LNCAP (cell line): ENCODE results near the gene FAT1.

Experiments used
- CTCF ChIP-seq: fragments of 450-650 bp; IDR thresholded peaks from 2 replicates; pipeline ENCODE4 v1.5.1; 2017; ENCODE audit warnings: mild to moderate bottlenecking

FAT1 gene

DNA sequence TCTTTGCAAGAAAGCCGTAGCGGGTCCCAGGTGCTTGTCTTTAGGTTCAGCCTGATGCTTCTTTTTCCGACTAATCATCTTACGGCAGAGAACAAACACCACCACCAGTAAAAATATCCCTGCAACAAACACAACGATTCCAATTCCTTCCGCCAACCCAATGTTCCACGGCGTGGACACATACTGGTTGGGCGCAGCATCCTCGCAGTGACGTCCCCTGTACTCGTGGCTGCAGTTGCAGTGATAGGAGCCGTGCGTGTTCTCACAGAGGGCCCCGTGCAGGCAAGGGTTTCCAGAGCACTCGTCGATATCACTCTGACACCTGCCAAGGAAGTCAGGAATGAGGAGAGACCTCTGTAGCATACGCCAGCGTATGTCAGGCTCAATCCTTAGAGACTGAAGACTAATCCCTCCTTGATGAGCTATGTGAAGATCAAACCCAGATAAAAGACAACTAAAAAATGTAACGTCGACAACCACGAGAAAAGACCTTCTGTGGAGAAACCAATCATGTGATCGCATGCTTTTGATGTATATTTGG, 126.7 kb downstream of the FAT1 start:
- TF ChIP-seq CTCF = no peak

GRCh38 chr4:186596346-186596745, 127.3 kb downstream of the FAT1 start:
- no peak for TF ChIP-seq CTCF

DNA sequence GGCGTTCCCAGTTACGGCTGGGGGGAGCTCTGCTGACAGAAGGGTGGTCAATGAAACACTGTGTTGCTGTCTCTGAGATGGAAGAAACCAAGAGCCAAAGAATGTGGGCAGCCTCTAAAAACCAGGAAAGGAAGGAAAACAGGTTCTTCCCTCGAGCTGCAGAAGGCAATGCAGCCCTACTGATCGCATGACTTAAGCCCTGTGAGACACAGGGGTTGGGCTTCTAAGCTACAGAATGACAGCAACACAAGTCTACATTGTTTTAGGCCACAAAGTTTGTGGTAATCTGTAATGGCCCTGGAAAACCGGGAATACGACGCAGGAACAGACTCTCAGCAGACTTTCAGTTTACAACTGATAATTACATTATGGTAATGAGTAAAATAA, 130.1 kb downstream of the FAT1 start:
- TF ChIP-seq CTCF = no peak

DNA sequence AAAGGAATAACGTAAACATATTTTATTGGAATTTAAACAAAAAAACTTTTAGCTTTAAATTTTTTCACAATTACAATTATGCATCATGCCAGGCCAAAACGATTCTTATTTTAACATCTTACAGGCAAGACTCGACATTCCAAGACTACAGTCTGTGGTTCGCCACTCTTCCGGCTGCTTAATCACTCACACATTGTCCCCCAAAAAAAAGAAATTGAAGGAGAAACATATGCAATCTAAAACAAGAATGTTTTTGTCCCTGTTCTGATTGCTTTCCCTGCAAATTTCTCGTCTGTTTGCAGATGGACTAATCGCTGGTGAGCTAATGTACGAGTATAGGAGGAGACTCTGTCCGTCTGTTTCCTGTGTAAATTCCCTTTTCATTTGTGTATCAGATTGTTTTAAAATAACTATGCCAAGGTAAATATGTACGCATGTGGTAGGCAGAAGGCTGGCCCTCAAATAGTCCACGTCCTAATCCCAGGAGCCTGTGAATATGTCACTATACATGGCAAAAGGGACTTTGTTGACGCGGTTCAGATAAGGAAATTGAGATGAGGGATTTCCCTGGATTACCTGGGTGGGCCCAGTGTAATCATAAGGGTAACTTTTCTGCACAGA, 130.6 kb downstream of the FAT1 start:
- no peak for TF ChIP-seq CTCF

DNA sequence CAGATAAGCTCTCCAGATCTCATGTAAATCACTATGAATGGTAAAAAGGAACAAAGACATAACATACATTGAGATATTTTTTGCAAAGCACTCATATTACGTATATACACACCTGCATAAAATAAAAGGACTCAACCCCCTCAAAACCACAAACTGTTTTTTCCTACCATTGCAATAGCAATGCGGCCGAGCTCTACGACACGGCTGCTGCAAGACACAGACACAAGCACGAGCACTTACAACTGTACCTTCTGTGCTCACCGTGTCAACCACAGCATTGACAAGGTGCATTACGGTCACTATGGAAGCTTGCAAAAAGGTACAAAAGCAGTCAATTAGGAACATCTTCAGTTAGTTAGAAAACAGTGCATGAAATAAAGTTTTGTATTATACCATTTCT, 131.2 kb downstream of the FAT1 start:
- no peak for TF ChIP-seq CTCF

DNA sequence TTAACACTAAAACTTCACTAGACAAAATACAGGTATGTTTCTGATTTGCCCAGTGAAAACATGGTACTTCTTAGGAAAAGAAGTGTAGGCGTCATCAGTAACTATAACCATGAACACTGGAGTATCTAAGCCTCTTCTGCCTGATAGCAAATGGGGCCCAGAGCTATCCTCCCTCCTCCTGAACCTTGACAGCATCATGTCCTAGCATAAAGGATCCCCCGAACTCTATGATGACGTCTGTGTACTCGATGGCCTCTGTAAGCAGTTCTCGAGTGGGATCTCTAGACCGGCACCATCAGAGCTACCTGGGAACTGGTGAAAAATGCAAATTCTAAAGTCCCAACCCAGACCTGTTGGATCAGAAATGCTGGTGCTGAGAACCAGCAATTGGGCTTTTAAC, 132.0 kb downstream of the FAT1 start:
- TF ChIP-seq CTCF = no peak

DNA sequence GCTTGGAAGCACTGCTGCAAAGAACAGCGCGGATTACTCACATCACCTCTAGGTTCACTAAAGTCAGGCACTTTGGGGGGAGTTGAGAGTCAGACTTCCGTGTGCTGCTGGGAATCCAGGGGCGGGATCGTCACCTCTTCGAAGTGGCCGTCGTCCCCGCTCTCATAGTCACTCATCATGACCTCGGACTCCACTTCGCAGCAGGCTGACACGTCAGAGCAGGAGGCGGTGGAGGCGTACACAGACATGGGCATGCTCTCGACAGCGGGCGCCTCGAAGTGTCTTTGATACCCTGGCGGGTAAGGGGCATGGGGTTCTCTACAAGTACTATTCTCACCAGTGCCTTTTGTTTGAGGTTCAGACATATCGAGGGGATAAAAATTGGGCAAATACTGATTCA, 135.2 kb downstream of the FAT1 start:
- no peak for TF ChIP-seq CTCF
